Activated B cell treated with CpG ODN at 0.5 μM for 24 hours (primary cell): ENCODE measurements around the gene CCDC178. TPM values are rescaled to one million over a fixed set of nuclear protein-coding genes. Genes with fewer than 3 reads are reported as not detected.
"Not testable (repeated sequence)": the region's sequence is repeated elsewhere in the genome, so short reads cannot be mapped to it uniquely, and the experiment has no call there.

Experiments used
- ATAC-seq: fragments of 200-7000 bp; cut with Tn5 transposase; one replicate; pipeline ENCODE4 v1.10.0; 2021; ENCODE audit warnings: low read depth, mild to moderate bottlenecking, moderate library complexity
- CTCF ChIA-PET: fragments of 350-600 bp; sonication (Branson Sonifier 250); formaldehyde crosslinking; loops from one replicate; lab custom pipeline; 2021; ENCODE audit warnings: antibody characterized with exemption; lab: Charles Lee
- POLR2A ChIA-PET: fragments of 350-600 bp; sonication (Branson Sonifier 250); formaldehyde crosslinking; loops from one replicate; lab custom pipeline; 2021; ENCODE audit warnings: antibody characterized with exemption; lab: Charles Lee
- DNase-seq: peaks from one replicate; pipeline ENCODE4 v3.0.0; 2022
- H3K27ac Mint-ChIP-seq: one replicate; pipeline ENCODE4 v1.8.0; 2020; ENCODE audit warnings: mixed read lengths
- H3K27me3 Mint-ChIP-seq: one replicate; pipeline ENCODE4 v1.8.0; 2021; ENCODE audit warnings: mixed read lengths
- H3K36me3 Mint-ChIP-seq: one replicate; pipeline ENCODE4 v1.8.0; 2021; ENCODE audit warnings: low read depth, mixed read lengths
- H3K4me1 Mint-ChIP-seq: one replicate; pipeline ENCODE4 v1.8.0; 2021; ENCODE audit warnings: mixed read lengths
- H3K4me3 Mint-ChIP-seq: one replicate; pipeline ENCODE4 v1.8.0; 2020; ENCODE audit warnings: mild to moderate bottlenecking, mixed read lengths
- H3K9me3 Mint-ChIP-seq: one replicate; pipeline ENCODE4 v1.8.0; 2020; ENCODE audit warnings: mixed read lengths
- CTCF ChIP-seq: fragments of 200-600 bp; IDR thresholded peaks from one replicate; pipeline ENCODE4 v1.8.0; 2022; ENCODE audit warnings: antibody characterized with exemption, mild to moderate bottlenecking
- intact Hi-C: fragments of 100-400 bp; cut with micrococcal nuclease; formaldehyde crosslinking; loops from one replicate; pipeline ENCODE4 v1.15.1; 2024
- total RNA-seq: library from RNA; stranded (reverse); gene quantifications from 2 replicates; pipeline ENCODE4 v1.2.3, GENCODE V29; 2022

The CCDC178 gene
- total RNA-seq, 1 donor from 2014 or later: not detected

- intact Hi-C loops: no loop called here
- Mint-ChIP-seq H3K27ac (no peak overlapping the region), H3K4me1 (no peaks in the 10 kb centered on the region), H3K27me3 (no peaks in the 10 kb centered on the region), H3K4me3 (no peak overlapping the region), H3K36me3 (no peaks in the 10 kb centered on the region), H3K9me3 (no peaks in the 10 kb centered on the region)
- ATAC-seq (no peak), DNase-seq (no peak)
- no peak for TF ChIP-seq CTCF
- ChIA-PET CTCF (no interaction called here), POLR2A (no interaction called here)
Measured at GRCh38 chr18:33404244-33404873, 36.2 kb downstream of the CCDC178 start.

GRCh38 chr18:33398939-33399338 lies 41.6 kb downstream of the CCDC178 start:
- not testable (repeated sequence) for H3K27me3 Mint-ChIP-seq

GRCh38 chr18:33375829-33376228 lies 64.7 kb downstream of the CCDC178 start:
- H3K9me3 Mint-ChIP-seq: no peaks in the 10 kb centered on the region
- intact Hi-C loops: no loop called here
- H3K4me1 Mint-ChIP-seq: no peaks in the 10 kb centered on the region
- H3K36me3 Mint-ChIP-seq: no peaks in the 10 kb centered on the region
- no peaks in the 10 kb centered on the region for H3K27me3 Mint-ChIP-seq
- H3K27ac Mint-ChIP-seq: no peak overlapping the region
- ChIA-PET POLR2A (no interaction called here), CTCF (no interaction called here)
- ATAC-seq: no peak
- no peak for DNase-seq
- H3K4me3 Mint-ChIP-seq: no peak overlapping the region
- TF ChIP-seq CTCF: no peak

More at GRCh38 chr18:33398939-33399338, 41.6 kb downstream of the CCDC178 start:
- CTCF ChIA-PET, H3K36me3 Mint-ChIP-seq, DNase-seq, H3K9me3 Mint-ChIP-seq, H3K27ac Mint-ChIP-seq, H3K4me3 Mint-ChIP-seq, POLR2A ChIA-PET, ATAC-seq, intact Hi-C loops, H3K4me1 Mint-ChIP-seq: not testable (repeated sequence)

- intact Hi-C loops: no loop called here
- ChIA-PET POLR2A (no interaction called here), CTCF (no interaction called here)
Measured at GRCh38 chr18:33372442-33372841, 68.1 kb downstream of the CCDC178 start.

GRCh38 chr18:33369711-33370449 lies 70.6 kb downstream of the CCDC178 start:
- Mint-ChIP-seq H3K27ac (no peak overlapping the region), H3K9me3 (no peaks in the 10 kb centered on the region), H3K4me3 (no peak overlapping the region), H3K27me3 (no peaks in the 10 kb centered on the region), H3K4me1 (no peaks in the 10 kb centered on the region), H3K36me3 (no peaks in the 10 kb centered on the region)
- intact Hi-C loops: no loop called here
- POLR2A ChIA-PET: no interaction called here
- CTCF ChIA-PET: no interaction called here
- DNase-seq: no peak
- TF ChIP-seq CTCF: no peak
- ATAC-seq: no peak

More at GRCh38 chr18:33372442-33372841, 68.1 kb downstream of the CCDC178 start:
- no peak for DNase-seq
- no peaks in the 10 kb centered on the region for H3K9me3 Mint-ChIP-seq
- H3K4me3 Mint-ChIP-seq: no peak overlapping the region
- H3K36me3 Mint-ChIP-seq: no peaks in the 10 kb centered on the region
- H3K27me3 Mint-ChIP-seq: no peaks in the 10 kb centered on the region
- no peak for TF ChIP-seq CTCF
- H3K27ac Mint-ChIP-seq: no peak overlapping the region
- no peaks in the 10 kb centered on the region for H3K4me1 Mint-ChIP-seq
- no peak for ATAC-seq
